ENCODE measurements around the gene PHLPP1. TPM values are rescaled to one million over a fixed set of nuclear protein-coding genes. Genes with fewer than 3 reads are reported as not detected.

Gene PHLPP1
- total RNA-seq, 4 donors from 2014 or later, result 28.1 to 56.6 (median 37.1) TPM

- Histone ChIP-seq H3K4me3 (no peak overlapping the region), H3K27ac (no peak overlapping the region)
- WGBS, result 80% methylated on average over 2 of the region's 2 CpGs
Measured at GRCh38 chr18:62862466-62862865, 147.1 kb downstream of the PHLPP1 start.

GRCh38 chr18:62863579-62864001 lies 148.2 kb downstream of the PHLPP1 start:
- Histone ChIP-seq H3K9me3 (no peaks in the 10 kb centered on the region), H3K4me3 (no peak overlapping the region), H3K36me3 (no peaks in the 10 kb centered on the region), H3K27me3 (no peaks in the 10 kb centered on the region), H3K4me1 (no peaks in the 10 kb centered on the region), H3K27ac (no peak overlapping the region)
- WGBS, result 86% methylated on average over 3 of the region's 3 CpGs
- DNase-seq (ENCODE audit: low spot score in 2 of 2), result no peak
- TF ChIP-seq CTCF (IDR thresholded peaks at IDR 0.05), result no peak
- TF ChIP-seq POLR2AphosphoS5 (IDR thresholded peaks at IDR 0.05), result no peak
- no peak for TF ChIP-seq POLR2A (IDR thresholded peaks at IDR 0.05)
- no peak for TF ChIP-seq EP300 (IDR thresholded peaks at IDR 0.05)

More at GRCh38 chr18:62862466-62862865, 147.1 kb downstream of the PHLPP1 start:
- Histone ChIP-seq H3K36me3 (no peaks in the 10 kb centered on the region), H3K27me3 (no peaks in the 10 kb centered on the region), H3K9me3 (no peaks in the 10 kb centered on the region), H3K4me1 (no peaks in the 10 kb centered on the region)
- TF ChIP-seq POLR2A (IDR thresholded peaks at IDR 0.05) (no peak), EP300 (IDR thresholded peaks at IDR 0.05) (no peak), POLR2AphosphoS5 (IDR thresholded peaks at IDR 0.05) (no peak), CTCF (IDR thresholded peaks at IDR 0.05) (no peak)
- DNase-seq (ENCODE audit: low spot score in 2 of 2), result no peak

- Histone ChIP-seq H3K36me3 (no peaks in the 10 kb centered on the region), H3K4me3 (no peak overlapping the region), H3K9me3 (no peaks in the 10 kb centered on the region), H3K4me1 (no peaks in the 10 kb centered on the region), H3K27ac (no peak overlapping the region), H3K27me3 (no peaks in the 10 kb centered on the region)
- no peak for TF ChIP-seq CTCF (IDR thresholded peaks at IDR 0.05)
- no peak for TF ChIP-seq POLR2AphosphoS5 (IDR thresholded peaks at IDR 0.05)
- no peak for TF ChIP-seq EP300 (IDR thresholded peaks at IDR 0.05)
- TF ChIP-seq POLR2A (IDR thresholded peaks at IDR 0.05), result no peak
- DNase-seq (ENCODE audit: low spot score in 2 of 2), result no peak
Measured at GRCh38 chr18:62865498-62865897, 150.2 kb downstream of the PHLPP1 start.

GRCh38 chr18:62867534-62867933 lies 152.2 kb downstream of the PHLPP1 start:
- no peak for TF ChIP-seq POLR2A (IDR thresholded peaks at IDR 0.05)
- no peak for TF ChIP-seq POLR2AphosphoS5 (IDR thresholded peaks at IDR 0.05)
- no peak for TF ChIP-seq CTCF (IDR thresholded peaks at IDR 0.05)
- TF ChIP-seq EP300 (IDR thresholded peaks at IDR 0.05), result no peak
- WGBS, result 96% methylated on average over 8 of the region's 8 CpGs
- no peaks in the 10 kb centered on the region for H3K36me3 ChIP-seq
- H3K27me3 ChIP-seq, result no peaks in the 10 kb centered on the region
- H3K4me1 ChIP-seq, result no peaks in the 10 kb centered on the region
- H3K9me3 ChIP-seq, result no peaks in the 10 kb centered on the region
- H3K27ac ChIP-seq, result no peak overlapping the region
- DNase-seq (ENCODE audit: low spot score in 2 of 2), result no peak
- no peak overlapping the region for H3K4me3 ChIP-seq

- H3K4me3 ChIP-seq, result no peak overlapping the region
- no peaks in the 10 kb centered on the region for H3K4me1 ChIP-seq
- DNase-seq (ENCODE audit: low spot score in 2 of 2), result no peak
Measured at GRCh38 chr18:62868645-62869044, 153.3 kb downstream of the PHLPP1 start.

More at GRCh38 chr18:62868645-62869044, 153.3 kb downstream of the PHLPP1 start:
- Histone ChIP-seq H3K36me3 (no peaks in the 10 kb centered on the region), H3K27me3 (no peaks in the 10 kb centered on the region), H3K27ac (no peak overlapping the region), H3K9me3 (no peaks in the 10 kb centered on the region)
- no peak for TF ChIP-seq POLR2A (IDR thresholded peaks at IDR 0.05)
- no peak for TF ChIP-seq CTCF (IDR thresholded peaks at IDR 0.05)
- no peak for TF ChIP-seq POLR2AphosphoS5 (IDR thresholded peaks at IDR 0.05)
- TF ChIP-seq EP300 (IDR thresholded peaks at IDR 0.05), result no peak

All from suprapubic skin (tissue), 4 donors.